ENCODE measurements around the gene KIF6.

- TF ChIP-seq RFX5 (IDR thresholded peaks at IDR 0.05), result no peak
- no peak for TF ChIP-seq POLR2A (IDR thresholded peaks at IDR 0.05; ENCODE audit: low read length)
- no peak for TF ChIP-seq CTCF (IDR thresholded peaks at IDR 0.05)
- TF ChIP-seq FOSL2 (IDR thresholded peaks at IDR 0.05), result no peak
- TF ChIP-seq FOSL2 (CRISPR knock-in tag; IDR thresholded peaks at IDR 0.05), result no peak
- TF ChIP-seq SREBF2 (IDR thresholded peaks at IDR 0.05), result no peak
- TF ChIP-seq BHLHE40 (IDR thresholded peaks at IDR 0.05; ENCODE audit: low read depth, low read length), result no peak
- TF ChIP-seq HOXA7 (CRISPR knock-in tag; IDR thresholded peaks at IDR 0.05), result no peak
- TF ChIP-seq SMC3 (IDR thresholded peaks at IDR 0.05), result no peak
- TF ChIP-seq REST (IDR thresholded peaks at IDR 0.05), result no peak
- no peak for TF ChIP-seq ZSCAN20 (CRISPR knock-in tag; IDR thresholded peaks at IDR 0.05)
- TF ChIP-seq HES2 (IDR thresholded peaks at IDR 0.05), result no peak
- TF ChIP-seq HMGXB4 (CRISPR knock-in tag; IDR thresholded peaks at IDR 0.05; ENCODE audit: borderline replicate concordance), result no peak
Measured at GRCh38 chr6:39700362-39700761, 24.8 kb downstream of the KIF6 start.

All from A549 (cell line).